BLaER1 treated with 17β-estradiol and CSF1 and Interleukin-3, amounts not matched to agents 10 nM and 100 nM (cell line): ENCODE results near the gene TNFRSF12A.

Experiments used
- H3K27ac ChIP-seq, 11 experiments: shearing (Covaris generic); formaldehyde crosslinking; 2 replicates each; pipeline ENCODE4 v1.8.1; 2022
- H3K27me3 ChIP-seq, 11 experiments: shearing (Covaris generic); formaldehyde crosslinking; 2 replicates each; pipeline ENCODE4 v1.8.1; 2022
- H3K36me3 ChIP-seq, 11 experiments: shearing (Covaris generic); formaldehyde crosslinking; 2 replicates each; pipeline ENCODE4 v1.8.1; 2022
- H3K4me1 ChIP-seq, 10 experiments: shearing (Covaris generic); formaldehyde crosslinking; 2 replicates each; pipeline ENCODE4 v1.8.1; 2022
- H3K4me2 ChIP-seq, 11 experiments: shearing (Covaris generic); formaldehyde crosslinking; 2 replicates each; pipeline ENCODE4 v1.8.1; 2022
- H3K4me3 ChIP-seq, 10 experiments: shearing (Covaris generic); formaldehyde crosslinking; 2 replicates each; pipeline ENCODE4 v1.8.1; 2022
- H3K9ac ChIP-seq, 11 experiments: shearing (Covaris generic); formaldehyde crosslinking; 2 replicates each; pipeline ENCODE4 v1.8.1; 2022
- H3K9me3 ChIP-seq, 11 experiments: shearing (Covaris generic); formaldehyde crosslinking; replicated peaks in 1 of 11; 2 replicates each; pipeline ENCODE4 v1.8.1; 2022
- H4K20me1 ChIP-seq, 11 experiments: shearing (Covaris generic); formaldehyde crosslinking; 2 replicates each; pipeline ENCODE4 v1.8.1; 2022
- Cebpa-rat ChIP-seq, 11 experiments: shearing (Covaris generic); IDR thresholded peaks; 2 replicates each; pipeline ENCODE4 v1.8.1; 2022

Gene TNFRSF12A

DNA sequence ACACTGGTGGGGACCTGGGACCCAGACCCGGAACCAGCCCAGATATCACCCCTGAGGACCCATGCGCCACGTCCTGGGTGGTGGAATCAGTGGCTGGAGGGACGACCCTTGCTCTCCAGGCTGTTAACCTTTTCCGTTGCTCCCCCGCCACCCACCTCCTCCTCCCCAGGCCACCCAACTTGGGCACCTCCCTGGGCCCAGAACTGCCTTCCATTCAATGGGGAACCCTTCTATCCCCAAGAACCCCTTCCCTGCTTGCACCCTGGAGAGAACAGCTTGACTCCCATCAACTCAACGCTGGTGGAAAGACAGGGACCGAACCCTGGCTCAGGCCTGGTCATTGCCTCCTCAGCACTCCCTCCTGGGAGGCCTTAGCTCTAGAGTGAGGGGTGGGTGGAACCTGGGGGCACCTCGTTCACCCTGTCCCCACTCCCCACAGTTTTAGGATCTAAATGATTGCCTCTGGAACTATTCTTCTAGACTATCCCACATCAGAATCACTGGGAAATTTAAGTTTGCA is 39.6 kb downstream of the TNFRSF12A start:
- Histone ChIP-seq H4K20me1 (peaks cover 0 to 6% (median 0%) of the 10 kb centered on the region in 11 experiments; a peak in 3 of 22 replicates), H3K4me3 (peak overlapping the region; percentile 77 to 94 (median 88)), H3K4me2 (peak overlapping the region; percentile 95 to 100 (median 99)), H3K4me1 (peaks cover 41 to 51% (median 48%) of the 10 kb centered on the region in 10 experiments), H3K9ac (peak overlapping the region; percentile 84 to 98 (median 94)), H3K27ac (peak overlapping the region; percentile 75 to 96 (median 90); a peak in 21 of 22 replicates), H3K9me3 (no peaks in the 10 kb centered on the region), H3K27me3 (no peaks in the 10 kb centered on the region), H3K36me3 (peaks cover 0 to 20% (median 0%) of the 10 kb centered on the region in 11 experiments; a peak in 4 of 22 replicates)
- no peak for TF ChIP-seq Cebpa-rat (IDR thresholded peaks at IDR 0.05)

DNA sequence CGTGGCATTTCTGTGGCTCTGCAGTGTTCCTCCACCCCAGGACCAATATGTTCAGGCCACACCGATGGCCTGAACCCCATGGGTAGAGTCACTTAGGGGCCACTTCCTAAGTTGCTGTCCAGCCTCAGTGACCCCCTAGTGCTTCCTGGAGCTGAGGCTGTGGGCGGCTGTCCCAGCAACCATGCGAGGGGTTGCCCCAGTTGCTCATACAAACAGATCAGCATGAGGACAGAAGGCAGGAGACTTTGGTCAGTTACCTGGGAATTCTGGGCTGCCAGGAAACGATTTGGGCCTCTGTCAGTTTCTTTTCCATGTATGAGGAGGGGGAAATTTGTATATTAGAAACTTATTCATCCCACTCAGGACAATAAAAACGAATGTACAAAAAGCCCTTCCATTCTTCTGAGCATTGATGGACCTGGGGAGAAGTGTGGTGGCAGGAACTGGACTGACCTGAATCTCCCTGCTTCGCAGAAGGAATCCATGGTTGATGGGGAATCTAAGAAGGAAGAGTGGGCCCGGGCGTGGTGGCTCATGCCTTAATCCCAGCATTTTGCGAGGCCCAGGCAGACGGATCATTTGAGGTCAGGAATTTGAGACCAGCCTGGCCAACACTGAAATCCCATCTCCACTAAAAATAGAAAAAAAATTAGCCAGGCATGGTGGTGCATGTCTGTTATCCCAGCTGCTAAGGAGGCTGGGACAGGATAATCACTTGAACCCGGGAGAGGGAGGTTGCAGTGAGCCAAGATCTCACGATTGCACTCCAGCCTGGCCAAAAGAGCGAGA is 40.4 kb downstream of the TNFRSF12A start:
- Histone ChIP-seq H3K4me2 (peak overlapping the region; percentile 95 to 100 (median 99); a peak in 19 of 22 replicates), H3K4me3 (no peak overlapping the region)

DNA sequence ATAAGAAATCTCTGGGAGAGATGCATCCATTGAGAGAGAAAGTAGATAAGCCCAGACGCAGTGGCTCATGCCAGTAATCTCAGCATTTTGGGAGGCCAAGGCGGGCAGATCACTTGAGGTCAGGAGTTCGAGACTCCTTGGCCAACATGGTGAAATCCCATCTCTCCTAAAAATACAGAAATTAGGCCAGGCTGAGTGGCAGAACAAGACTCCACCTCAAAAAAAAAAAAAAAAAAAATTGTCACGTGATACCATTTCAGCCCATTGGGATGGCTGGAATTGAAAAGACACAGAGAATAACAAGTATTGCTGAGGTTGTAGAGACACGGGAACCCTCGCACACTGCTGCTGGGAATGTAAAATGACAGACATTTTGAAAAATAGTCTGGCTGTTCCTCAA is 42.4 kb downstream of the TNFRSF12A start:
- Histone ChIP-seq H3K36me3 (0 out of 22 replicates have a peak, but pooled peaks cover 0 to 4% (median 0%) of the 10 kb centered on the region in 11 experiments), H3K4me1 (peaks cover 28 to 43% (median 36%) of the 10 kb centered on the region in 10 experiments), H3K9ac (no peak overlapping the region), H4K20me1 (peaks cover 0 to 6% (median 0%) of the 10 kb centered on the region in 11 experiments; a peak in 3 of 22 replicates), H3K4me3 (no peak overlapping the region), H3K9me3 (no peaks in the 10 kb centered on the region), H3K4me2 (no peak overlapping the region), H3K27ac (no peak overlapping the region), H3K27me3 (no peaks in the 10 kb centered on the region)
- no peak for TF ChIP-seq Cebpa-rat (IDR thresholded peaks at IDR 0.05)

More for the DNA sequence above, 40.4 kb downstream of the TNFRSF12A start:
- no peaks in the 10 kb centered on the region for H3K27me3 ChIP-seq
- H4K20me1 ChIP-seq: peaks cover 0 to 6% (median 0%) of the 10 kb centered on the region in 11 experiments; a peak in 3 of 22 replicates
- H3K9me3 ChIP-seq: no peaks in the 10 kb centered on the region
- peak overlapping the region in 2 of 11 experiments; percentile 97 to 98; a peak in 3 of 22 replicates for H3K9ac ChIP-seq
- peaks cover 41 to 51% (median 48%) of the 10 kb centered on the region in 10 experiments for H3K4me1 ChIP-seq
- peaks cover 0 to 16% (median 0%) of the 10 kb centered on the region in 11 experiments; a peak in 3 of 22 replicates for H3K36me3 ChIP-seq
- H3K27ac ChIP-seq: peak overlapping the region in 2 of 11 experiments; percentile 92 to 96; a peak in 4 of 22 replicates
- no peak for TF ChIP-seq Cebpa-rat (IDR thresholded peaks at IDR 0.05)

DNA sequence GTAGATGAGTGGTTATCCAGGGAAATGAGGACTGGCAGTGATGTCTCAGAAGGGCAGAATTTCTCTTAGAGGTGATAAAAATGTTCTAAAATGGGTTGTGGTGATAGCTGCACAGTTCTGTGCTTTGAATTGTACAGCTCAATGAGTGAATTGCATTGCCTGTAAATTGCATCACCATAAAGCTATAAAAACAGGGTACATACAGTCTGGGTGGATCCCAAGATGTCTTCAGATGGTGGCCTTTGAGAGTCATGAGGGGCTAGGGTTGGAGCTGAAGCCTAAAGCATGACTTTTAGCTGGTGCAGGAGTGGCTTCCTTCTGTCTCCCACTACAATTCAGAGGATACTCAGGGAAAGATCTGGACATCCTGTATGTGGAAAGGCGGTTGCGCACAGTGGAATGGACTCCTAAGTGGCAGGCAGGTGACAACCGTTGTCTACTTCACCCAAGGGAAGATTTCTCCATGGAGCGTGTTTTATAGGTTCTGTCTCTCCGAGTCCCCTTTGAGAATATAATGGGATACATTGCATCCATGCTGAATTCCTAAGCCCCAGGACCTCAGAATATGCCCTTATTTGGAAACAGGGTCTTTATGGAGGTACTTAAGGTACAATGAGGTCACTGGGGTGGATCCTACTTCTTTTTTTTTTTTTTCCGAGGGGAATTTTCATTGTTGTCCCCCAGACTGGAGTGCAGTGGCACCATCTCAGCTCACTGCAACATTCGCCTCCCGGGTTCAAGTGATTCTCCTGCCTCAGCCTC is 43.6 kb downstream of the TNFRSF12A start:
- Histone ChIP-seq H3K27ac (no peak overlapping the region), H3K4me1 (peaks cover 19 to 44% (median 36%) of the 10 kb centered on the region in 10 experiments), H3K4me3 (no peak overlapping the region), H4K20me1 (no peaks in the 10 kb centered on the region), H3K9ac (no peak overlapping the region), H3K4me2 (no peak overlapping the region), H3K9me3 (no peaks in the 10 kb centered on the region), H3K36me3 (no peaks in the 10 kb centered on the region), H3K27me3 (no peaks in the 10 kb centered on the region)
- no peak for TF ChIP-seq Cebpa-rat (IDR thresholded peaks at IDR 0.05)

DNA sequence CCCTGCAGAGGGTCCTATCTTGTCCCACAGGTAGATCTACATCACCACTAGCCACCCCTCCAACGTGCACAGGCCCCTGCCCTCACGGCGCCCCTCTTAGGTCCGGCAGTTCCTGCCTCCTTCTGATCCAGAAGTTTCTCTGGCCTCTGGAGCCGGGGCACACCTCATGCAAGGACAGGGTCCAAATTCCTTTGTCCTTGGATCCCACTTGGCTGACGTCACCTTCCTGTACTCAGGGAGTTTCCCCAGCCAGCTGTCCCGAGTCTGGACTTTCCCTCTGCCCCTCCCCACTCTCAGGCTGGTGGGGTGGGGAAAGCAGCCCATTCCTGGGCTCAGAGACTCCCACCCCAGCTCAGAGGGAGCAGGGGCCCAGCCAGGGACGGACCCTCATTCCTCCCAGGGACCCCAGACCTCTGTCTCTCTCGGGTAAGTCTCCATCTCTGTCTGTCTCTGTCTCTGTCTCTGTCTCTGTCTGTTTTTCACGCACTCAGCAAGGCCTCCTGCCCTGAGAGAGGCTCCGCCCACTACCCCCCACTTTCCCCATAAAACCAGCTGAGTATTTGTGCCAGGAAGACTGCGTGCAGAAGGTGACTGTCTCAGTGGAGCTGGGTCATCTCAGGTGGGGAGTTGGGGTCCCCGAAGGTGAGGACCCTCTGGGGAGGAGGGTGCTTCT is 45.0 kb downstream of the TNFRSF12A start, which contains the start of gene IL32:
TSS of gene IL32 (plus strand) at position 572 of the 673 bp plus-strand sequence. CDS start 172 bp downstream, outside the sequence.
- H3K9me3 ChIP-seq: peaks cover 0 to 8% (median 5%) of the 10 kb centered on the region in 11 experiments; a peak in 7 of 22 replicates
- peak within 1 kb of the TSS in 2 of 11 experiments; percentile 4 to 6; a peak in 2 of 22 replicates for H3K9ac ChIP-seq
- no peak within 1 kb of the TSS for H3K4me3 ChIP-seq
- no peak for TF ChIP-seq Cebpa-rat (IDR thresholded peaks at IDR 0.05)
- peak within 1 kb of the TSS in 8 of 11 experiments; percentile 6 to 59 (median 31); a peak in 10 of 22 replicates for H3K27ac ChIP-seq
- H3K27me3 ChIP-seq: no peaks in the 10 kb centered on the region
- peak within 1 kb of the TSS in 9 of 11 experiments; percentile 9 to 62 (median 25); a peak in 15 of 22 replicates for H3K4me2 ChIP-seq
- H3K4me1 ChIP-seq: peaks cover 11 to 43% (median 32%) of the 10 kb centered on the region in 10 experiments
- H4K20me1 ChIP-seq: no peaks in the 10 kb centered on the region
- H3K36me3 ChIP-seq: no peaks in the 10 kb centered on the region

DNA sequence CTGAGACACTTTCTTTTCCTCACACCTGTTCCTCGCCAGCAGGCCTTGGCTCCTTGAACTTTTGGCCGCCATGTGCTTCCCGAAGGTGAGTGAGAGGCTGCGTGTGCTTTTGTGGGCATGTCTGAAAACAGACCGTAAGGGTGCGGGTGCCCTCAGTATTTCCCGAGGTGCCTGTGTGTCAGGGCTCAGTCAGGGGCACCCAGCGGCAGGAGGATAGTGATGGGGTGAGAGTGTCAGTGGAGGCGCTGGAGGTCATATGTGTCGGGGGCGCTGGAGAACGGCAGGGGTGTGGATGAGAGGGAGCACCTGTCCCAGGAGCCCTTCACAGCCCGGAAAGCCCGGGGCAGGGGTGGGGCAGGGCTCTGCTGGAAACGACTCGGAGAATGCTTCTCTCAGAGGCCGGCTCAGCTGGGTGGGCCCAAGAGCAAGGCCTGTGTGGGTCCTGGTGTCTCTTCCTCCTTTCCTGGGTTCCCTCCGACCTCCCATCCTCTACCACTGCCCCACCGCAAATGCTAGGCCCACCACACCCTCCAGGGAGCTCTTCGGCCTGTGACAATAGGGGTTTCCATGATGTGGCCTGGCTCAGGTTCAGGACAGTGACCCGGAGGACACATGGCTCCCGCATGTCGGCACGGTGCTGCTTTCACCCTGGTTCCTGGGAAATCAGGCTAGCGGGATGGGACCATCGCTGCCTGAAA is 45.7 kb downstream of the TNFRSF12A start:
- no peak overlapping the region for H3K4me3 ChIP-seq
- peaks cover 9 to 47% (median 36%) of the 10 kb centered on the region in 10 experiments for H3K4me1 ChIP-seq
- no peaks in the 10 kb centered on the region for H4K20me1 ChIP-seq
- H3K27ac ChIP-seq: peak overlapping the region in 3 of 11 experiments; percentile 37 to 59 (median 37); a peak in 5 of 22 replicates
- peak overlapping the region in 2 of 11 experiments; percentile 4 to 6; a peak in 1 of 22 replicates for H3K9ac ChIP-seq
- H3K27me3 ChIP-seq: no peaks in the 10 kb centered on the region
- TF ChIP-seq Cebpa-rat (IDR thresholded peaks at IDR 0.05): no peak
- no peaks in the 10 kb centered on the region for H3K36me3 ChIP-seq
- peak overlapping the region in 8 of 11 experiments; percentile 19 to 62 (median 28); a peak in 11 of 22 replicates for H3K4me2 ChIP-seq
- H3K9me3 ChIP-seq: peaks cover 0 to 8% (median 5%) of the 10 kb centered on the region in 11 experiments; a peak in 7 of 22 replicates

DNA sequence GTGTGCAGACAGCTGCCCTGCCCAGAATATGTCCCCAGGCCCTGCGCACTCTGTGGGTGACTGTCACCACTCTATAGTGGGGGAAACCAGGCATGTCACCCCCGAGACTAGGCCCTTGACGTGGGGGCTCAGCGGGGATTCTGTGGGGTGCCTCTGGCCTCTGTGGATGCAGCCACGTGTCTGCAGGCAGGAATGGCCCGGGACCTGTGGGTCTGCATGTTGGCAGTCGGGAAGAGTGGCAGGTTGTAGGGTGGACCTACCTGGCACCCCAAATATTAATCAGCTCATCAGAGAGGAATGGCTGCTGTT is 46.2 kb downstream of the TNFRSF12A start:
- Histone ChIP-seq H3K9ac (no peak overlapping the region), H3K27ac (peak overlapping the region in 1 of 11 experiments; percentile 59; a peak in 2 of 22 replicates), H3K4me3 (no peak overlapping the region)

More for the DNA sequence above, 46.2 kb downstream of the TNFRSF12A start:
- Histone ChIP-seq H3K36me3 (no peaks in the 10 kb centered on the region), H3K4me2 (peak overlapping the region in 1 of 11 experiments; percentile 30; a peak in 1 of 22 replicates), H3K9me3 (peaks cover 0 to 8% (median 5%) of the 10 kb centered on the region in 11 experiments; a peak in 7 of 22 replicates), H3K4me1 (peaks cover 9 to 52% (median 41%) of the 10 kb centered on the region in 10 experiments), H3K27me3 (no peaks in the 10 kb centered on the region), H4K20me1 (no peaks in the 10 kb centered on the region)
- no peak for TF ChIP-seq Cebpa-rat (IDR thresholded peaks at IDR 0.05)
